HepG2 (cell line): Measurements from ENCODE around the gene MSANTD4. TPM values are rescaled to one million over a fixed set of nuclear protein-coding genes. Genes with fewer than 3 reads are reported as not detected.

Experiments used
- AGO2 ChIP-seq: fragments of 200-400 bp; formaldehyde crosslinking; optimal IDR thresholded peaks from 2 replicates; pipeline ENCODE3; 2017; ENCODE audit warnings: mild to moderate bottlenecking, low read depth, low read length, moderate library complexity
- ASH2L ChIP-seq: fragments of 300-600, 200-600 bp; sonication (generic); IDR thresholded peaks from 2 replicates; pipeline ENCODE4 v1.7.0; 2017; ENCODE audit warnings: low read depth, mild to moderate bottlenecking, moderate library complexity, mixed read lengths, low read length; ENCODE audit not compliant: insufficient read length
- FOXJ3 ChIP-seq: sonication (generic); formaldehyde crosslinking; IDR thresholded peaks from 2 replicates; pipeline ENCODE4 v1.4.0; 2020; ENCODE audit warnings: missing genetic modification reagents, mild to moderate bottlenecking, borderline replicate concordance
- GATA4 ChIP-seq: sonication (generic); IDR thresholded peaks from 2 replicates; pipeline ENCODE4 v1.6.1; 2016; ENCODE audit warnings: antibody characterized with exemption, low read depth, borderline replicate concordance
- MTERF4 ChIP-seq: sonication (generic); formaldehyde crosslinking; IDR thresholded peaks from 2 replicates; pipeline ENCODE4 v1.8.0; 2023; ENCODE audit warnings: mild to moderate bottlenecking, missing genetic modification reagents
- SIN3B ChIP-seq: fragments of 150-350 bp; IDR thresholded peaks from 2 replicates; pipeline ENCODE4 v1.6.1; 2014; ENCODE audit warnings: low read length
- STAG1 ChIP-seq: sonication (generic); formaldehyde crosslinking; IDR thresholded peaks from 2 replicates; pipeline ENCODE4 v1.4.0; 2020; ENCODE audit warnings: missing genetic modification reagents
- TEAD3 ChIP-seq: optimal IDR thresholded peaks from 2 replicates; pipeline ENCODE3; 2016; ENCODE audit warnings: borderline replicate concordance
- ZBTB33 ChIP-seq: sonication (generic); formaldehyde crosslinking; IDR thresholded peaks from 2 replicates; pipeline ENCODE4 v1.4.0; 2020; ENCODE audit warnings: missing genetic modification reagents
- ZBTB34 ChIP-seq: sonication (generic); formaldehyde crosslinking; IDR thresholded peaks from 2 replicates; pipeline ENCODE4 v1.8.0; 2022; ENCODE audit warnings: mild to moderate bottlenecking, missing genetic modification reagents
- ZBTB38 ChIP-seq: sonication (generic); formaldehyde crosslinking; IDR thresholded peaks from 2 replicates; pipeline ENCODE4 v1.5.1; 2020; ENCODE audit warnings: mild to moderate bottlenecking, missing genetic modification reagents
- ZNF232 ChIP-seq: sonication (generic); formaldehyde crosslinking; IDR thresholded peaks from 2 replicates; pipeline ENCODE4 v1.4.0; 2020; ENCODE audit warnings: missing genetic modification reagents, borderline replicate concordance
- ZNF550 ChIP-seq: sonication (generic); formaldehyde crosslinking; IDR thresholded peaks from 2 replicates; pipeline ENCODE4 v1.4.0; 2020; ENCODE audit warnings: mild to moderate bottlenecking, missing genetic modification reagents, borderline replicate concordance
- ZNF564 ChIP-seq: sonication (generic); formaldehyde crosslinking; IDR thresholded peaks from 2 replicates; pipeline ENCODE4 v1.8.1; 2023; ENCODE audit warnings: mild to moderate bottlenecking, missing genetic modification reagents
- ZNF687 ChIP-seq: sonication (generic); formaldehyde crosslinking; IDR thresholded peaks from 2 replicates; pipeline ENCODE4 v1.5.1; 2020; ENCODE audit warnings: mild to moderate bottlenecking, missing genetic modification reagents, moderate library complexity
- ZNF782 ChIP-seq: sonication (generic); formaldehyde crosslinking; IDR thresholded peaks from 2 replicates; pipeline ENCODE4 v1.4.0; 2020; ENCODE audit warnings: missing genetic modification reagents, mild to moderate bottlenecking, borderline replicate concordance
- polyA plus RNA-seq, 8 experiments: library from polyadenylated mRNA; depleted of rRNA in 3 of 8; stranded (reverse) in 7 of 8; unstranded in 1 of 8; fragments of >200 nt; fragmentation: Illumina TruSeq in 4 of 8; extraction: Trizol in 4 of 8; gene quantifications; 2 replicates each; pipeline versions ENCODE4 v1.2.1 to v1.2.3, GENCODE V29; 2011 to 2016; ENCODE audit warnings: low read depth in 4 of 8, missing spikeins in 1 of 8, mixed read lengths in 1 of 8; ENCODE audit not compliant: insufficient read depth in 1 of 8
- total RNA-seq, 5 experiments: library from RNA; depleted of rRNA; stranded (reverse); fragments of >200 nt; fragmentation: Illumina TruSeq; extraction: Trizol; gene quantifications; 2 replicates each; pipeline ENCODE4 v1.2.3, GENCODE V29; 2016; ENCODE audit warnings: low read depth in 1 of 5

MSANTD4 gene
- total and polyA plus RNA-seq, 2 of the 13 experiments (the other 11 are each of a cell fraction or from before 2014, with no cell fraction given), result 4.4 to 15.7 TPM

DNA sequence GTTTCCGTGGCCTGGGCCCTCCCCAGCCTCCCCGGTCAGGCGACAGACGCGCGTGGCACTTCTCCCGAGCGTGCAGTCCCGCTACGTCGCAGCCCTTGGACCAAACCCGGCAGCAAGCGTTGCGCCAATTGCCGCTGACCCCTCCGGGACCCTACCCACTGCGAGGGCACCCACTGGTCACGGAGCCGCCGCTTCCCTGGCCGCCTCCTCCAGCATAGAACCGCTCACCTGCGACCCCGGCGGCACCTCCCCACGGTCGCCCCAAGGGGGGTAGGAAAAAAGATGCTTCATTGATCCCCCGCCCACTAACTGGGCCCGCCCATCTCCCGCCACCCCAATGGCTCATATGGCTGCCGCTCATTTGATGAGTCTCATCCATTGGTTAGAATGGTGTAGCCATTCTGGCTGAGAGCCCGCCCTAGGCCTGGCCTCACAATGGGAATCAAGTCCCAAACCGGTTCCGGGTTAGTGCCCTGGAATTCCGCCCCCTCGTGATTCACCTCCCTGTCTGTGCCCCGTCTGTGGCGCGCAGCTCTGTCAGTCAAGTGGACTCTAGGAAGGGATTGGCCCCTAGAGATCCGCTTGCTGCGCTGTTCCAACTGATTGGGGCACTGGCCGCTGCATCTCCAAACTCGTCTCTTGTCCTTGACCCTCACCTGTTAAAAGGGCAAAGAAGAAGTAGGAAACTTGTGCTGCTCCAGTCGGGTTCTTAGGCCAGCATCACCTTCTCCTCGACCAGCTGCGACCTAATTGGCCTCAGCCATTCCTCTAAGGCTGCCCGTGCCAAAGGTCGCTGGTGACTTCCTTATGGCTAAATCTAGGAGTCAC lies at the start of gene MSANTD4 (continued):
- TF ChIP-seq ASH2L (peak; percentile 87), MTERF4 (CRISPR knock-in tag) (peak; percentile 78; the same call in 1 of the 2 replicates), ZBTB33 (CRISPR knock-in tag) (0 out of 2 replicates have a peak, but pooled peaks have one; percentile 18), ZBTB38 (peak; percentile 73), SIN3B (no peak), STAG1 (CRISPR knock-in tag) (no peak), FOXJ3 (CRISPR knock-in tag) (no peak), GATA4 (no peak), TEAD3 (CRISPR knock-in tag) (peak; percentile 97), ZBTB34 (CRISPR knock-in tag) (no peak), ZNF782 (CRISPR knock-in tag) (no peak), AGO2 (peak; percentile 60), ZNF550 (CRISPR knock-in tag) (no peak), ZNF564 (CRISPR knock-in tag) (no peak), ZNF687 (CRISPR knock-in tag) (peak; percentile 65), ZNF232 (CRISPR knock-in tag) (no peak)
